Activated naive CD8-positive, alpha-beta T cell treated with anti-CD3 and anti-CD28 coated beads, Interleukin-2, amount 50 U/mL, for 24 hours (primary cell): Measurements from ENCODE around the gene ABCC1.
A peak's percentile ranks its signal among the peaks of the same experiment; 100 is the strongest.

Experiments used
- ATAC-seq: fragments of 150-1000 bp; cut with Tn5 transposase; one replicate; pipeline ENCODE4 v1.10.0; 2021
- DNase-seq: peaks from one replicate; pipeline ENCODE4 v3.0.0; 2021
- H3K27ac Mint-ChIP-seq: one replicate; pipeline ENCODE4 v1.8.0; 2021; ENCODE audit warnings: mild to moderate bottlenecking, mixed read lengths
- H3K27me3 Mint-ChIP-seq: one replicate; pipeline ENCODE4 v1.8.0; 2021; ENCODE audit warnings: mixed read lengths
- H3K36me3 Mint-ChIP-seq: one replicate; pipeline ENCODE4 v1.8.0; 2021; ENCODE audit warnings: low read depth, mixed read lengths
- H3K4me1 Mint-ChIP-seq: one replicate; pipeline ENCODE4 v1.8.0; 2021; ENCODE audit warnings: mixed read lengths
- H3K4me3 Mint-ChIP-seq: one replicate; pipeline ENCODE4 v1.8.0; 2021; ENCODE audit warnings: mild to moderate bottlenecking, moderate library complexity, mixed read lengths
- H3K9me3 Mint-ChIP-seq: one replicate; pipeline ENCODE4 v1.8.0; 2021; ENCODE audit warnings: mixed read lengths

The ABCC1 gene

GRCh38 chr16:15985144-15985543 lies 35.7 kb downstream of the ABCC1 start:
- Mint-ChIP-seq H3K4me3 (no peak overlapping the region), H3K27me3 (no peaks in the 10 kb centered on the region), H3K36me3 (peaks cover 48% of the 10 kb centered on the region), H3K27ac (no peak overlapping the region), H3K4me1 (peaks cover 44% of the 10 kb centered on the region), H3K9me3 (peaks cover 19% of the 10 kb centered on the region)
- ATAC-seq (no peak), DNase-seq (no peak)

GRCh38 chr16:15986261-15986660 lies 36.8 kb downstream of the ABCC1 start:
- Mint-ChIP-seq H3K9me3 (peaks cover 11% of the 10 kb centered on the region), H3K27ac (no peak overlapping the region), H3K4me3 (no peak overlapping the region), H3K4me1 (peaks cover 44% of the 10 kb centered on the region), H3K36me3 (peaks cover 42% of the 10 kb centered on the region), H3K27me3 (no peaks in the 10 kb centered on the region)
- DNase-seq: no peak
- ATAC-seq: no peak

DNA sequence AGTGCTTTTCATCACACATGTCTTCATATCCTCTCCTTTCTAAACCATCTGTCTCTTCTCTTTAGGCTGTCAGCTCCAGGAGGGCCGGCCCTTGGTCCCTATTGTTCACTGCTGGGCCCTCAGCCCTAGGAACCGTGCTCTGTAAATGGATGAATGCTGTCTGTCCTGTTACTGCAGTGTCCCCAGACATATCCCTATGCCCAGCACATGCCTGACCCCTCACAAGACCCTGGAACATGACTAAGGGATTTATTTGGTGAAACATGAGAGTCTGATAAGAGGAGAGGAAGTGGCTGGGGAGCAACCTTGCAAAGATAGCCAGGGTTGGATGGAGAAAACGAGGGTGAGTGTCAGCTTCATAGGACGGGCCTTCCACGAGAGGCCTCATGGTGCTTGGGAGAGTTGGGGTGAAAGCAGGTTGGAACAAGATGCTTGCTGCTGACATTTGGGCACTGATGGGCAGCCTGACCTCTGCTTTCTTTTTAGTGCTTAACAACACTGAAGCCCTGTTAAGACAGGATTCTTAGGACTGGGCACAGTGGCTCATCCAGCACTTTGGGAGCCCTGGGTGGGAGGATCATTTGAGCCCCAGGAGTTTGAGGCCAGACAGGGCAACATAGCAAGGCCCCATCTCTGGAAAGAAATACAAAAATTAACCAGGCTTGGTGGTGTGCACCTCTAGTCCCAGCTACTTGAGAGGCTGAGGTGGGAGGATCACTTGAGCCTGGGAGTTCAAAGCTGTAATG lies 39.0 kb downstream of the ABCC1 start:
- no peaks in the 10 kb centered on the region for H3K27me3 Mint-ChIP-seq
- DNase-seq (no peak), ATAC-seq (no peak)
- H3K4me1 Mint-ChIP-seq: peaks cover 48% of the 10 kb centered on the region
- no peak overlapping the region for H3K4me3 Mint-ChIP-seq
- H3K27ac Mint-ChIP-seq: peak overlapping the region; percentile 60
- peaks cover 30% of the 10 kb centered on the region for H3K36me3 Mint-ChIP-seq
- no peaks in the 10 kb centered on the region for H3K9me3 Mint-ChIP-seq

DNA sequence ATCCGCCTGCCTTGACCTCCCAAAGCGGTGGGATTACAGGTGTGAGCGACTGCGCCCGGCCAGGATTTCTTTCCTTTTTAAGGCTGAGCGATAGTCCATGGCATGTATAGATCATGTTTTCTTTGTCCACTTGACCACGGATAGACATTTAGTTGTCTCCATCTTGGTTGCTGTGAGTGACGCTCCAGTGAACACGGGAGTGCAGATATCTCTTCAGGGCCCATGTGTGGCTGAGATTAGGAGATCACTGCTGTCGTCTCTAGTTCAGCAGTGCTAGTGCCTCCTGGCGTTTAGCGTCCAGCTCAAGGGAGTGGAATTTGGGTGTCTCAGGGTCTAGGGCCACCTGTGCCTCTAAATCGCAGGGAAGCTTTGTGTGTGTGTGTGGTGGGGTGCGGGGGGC lies 41.5 kb downstream of the ABCC1 start:
- ATAC-seq: no peak
- no peak overlapping the region for H3K4me3 Mint-ChIP-seq
- H3K4me1 Mint-ChIP-seq: peaks cover 59% of the 10 kb centered on the region
- H3K27ac Mint-ChIP-seq: no peak overlapping the region
- no peaks in the 10 kb centered on the region for H3K27me3 Mint-ChIP-seq
- DNase-seq: no peak
- H3K9me3 Mint-ChIP-seq: no peaks in the 10 kb centered on the region
- peaks cover 32% of the 10 kb centered on the region for H3K36me3 Mint-ChIP-seq

- Mint-ChIP-seq H3K4me3 (no peak overlapping the region), H3K27me3 (no peaks in the 10 kb centered on the region), H3K36me3 (peaks cover 27% of the 10 kb centered on the region), H3K27ac (peak overlapping the region; percentile 45), H3K4me1 (peaks cover 66% of the 10 kb centered on the region), H3K9me3 (no peaks in the 10 kb centered on the region)
- ATAC-seq (no peak), DNase-seq (no peak)
Observed at GRCh38 chr16:15993128-15993527, 43.7 kb downstream of the ABCC1 start.

DNA sequence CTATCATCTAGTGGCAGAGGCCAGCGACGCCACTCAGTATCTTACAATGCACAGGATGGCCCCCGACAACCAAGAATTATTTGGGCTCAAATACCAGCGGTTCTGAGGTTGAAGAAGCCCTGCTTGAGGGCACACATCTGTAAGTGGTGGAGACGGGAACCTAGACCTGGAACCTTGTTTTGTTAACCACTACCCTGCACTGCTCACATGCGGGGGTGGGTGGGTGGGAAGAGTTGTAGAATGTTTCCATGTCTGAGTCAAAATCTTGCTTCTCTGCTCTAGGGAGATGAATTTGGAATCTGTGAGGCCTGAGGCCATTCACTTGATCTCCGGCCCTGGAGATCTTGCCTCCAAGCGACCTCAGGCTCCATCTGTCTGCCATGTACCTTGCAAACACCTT lies 44.1 kb downstream of the ABCC1 start:
- H3K9me3 Mint-ChIP-seq: no peaks in the 10 kb centered on the region
- H3K27me3 Mint-ChIP-seq: no peaks in the 10 kb centered on the region
- H3K27ac Mint-ChIP-seq: peak overlapping the region; percentile 45
- no peak overlapping the region for H3K4me3 Mint-ChIP-seq
- H3K36me3 Mint-ChIP-seq: peaks cover 24% of the 10 kb centered on the region
- ATAC-seq: peak; percentile 13
- no peak for DNase-seq
- H3K4me1 Mint-ChIP-seq: peaks cover 66% of the 10 kb centered on the region

DNA sequence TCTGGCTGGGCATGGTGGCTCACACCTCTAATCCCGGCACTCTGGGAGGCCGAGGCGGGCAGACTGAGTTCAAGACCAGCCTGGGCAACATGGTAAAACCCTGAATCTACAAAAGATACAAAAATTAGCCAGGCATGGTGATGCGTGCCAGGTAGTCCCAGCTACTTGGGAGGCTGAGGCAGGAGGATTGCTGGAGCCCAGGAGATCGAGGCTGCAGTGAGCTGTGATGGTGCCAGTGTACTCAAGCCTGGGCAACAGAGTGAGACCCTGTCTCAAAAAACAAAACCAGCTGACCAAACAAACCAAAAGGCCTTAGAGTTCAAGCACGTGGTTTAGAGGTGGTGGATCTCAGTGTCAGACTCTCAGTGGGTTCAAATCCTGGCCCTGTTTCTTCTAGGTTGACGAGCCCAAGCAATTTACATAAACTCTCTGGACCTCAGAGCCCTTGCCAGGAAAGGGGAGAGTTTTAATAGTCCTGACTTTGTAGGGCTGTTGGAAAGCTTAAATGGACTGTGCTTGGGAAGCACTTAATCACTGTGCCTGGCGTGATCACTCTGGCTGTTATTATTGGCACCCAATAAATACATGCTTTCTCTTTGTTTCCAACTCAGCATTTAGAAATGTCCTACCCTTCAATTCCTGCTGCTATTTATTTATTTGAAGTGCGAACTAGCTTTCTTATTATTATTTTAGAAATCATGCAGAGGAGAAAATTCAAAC lies 44.7 kb downstream of the ABCC1 start:
- no peak overlapping the region for H3K4me3 Mint-ChIP-seq
- no peaks in the 10 kb centered on the region for H3K27me3 Mint-ChIP-seq
- H3K9me3 Mint-ChIP-seq: no peaks in the 10 kb centered on the region
- no peak for DNase-seq
- no peak for ATAC-seq
- peaks cover 24% of the 10 kb centered on the region for H3K36me3 Mint-ChIP-seq
- peaks cover 65% of the 10 kb centered on the region for H3K4me1 Mint-ChIP-seq
- H3K27ac Mint-ChIP-seq: no peak overlapping the region

GRCh38 chr16:15996432-15997109 lies 47.2 kb downstream of the ABCC1 start:
- ATAC-seq (no peak), DNase-seq (no peak)
- Mint-ChIP-seq H3K9me3 (no peaks in the 10 kb centered on the region), H3K27ac (peak overlapping the region; percentile 25), H3K4me3 (no peak overlapping the region), H3K27me3 (no peaks in the 10 kb centered on the region), H3K36me3 (peaks cover 24% of the 10 kb centered on the region), H3K4me1 (peaks cover 62% of the 10 kb centered on the region)

DNA sequence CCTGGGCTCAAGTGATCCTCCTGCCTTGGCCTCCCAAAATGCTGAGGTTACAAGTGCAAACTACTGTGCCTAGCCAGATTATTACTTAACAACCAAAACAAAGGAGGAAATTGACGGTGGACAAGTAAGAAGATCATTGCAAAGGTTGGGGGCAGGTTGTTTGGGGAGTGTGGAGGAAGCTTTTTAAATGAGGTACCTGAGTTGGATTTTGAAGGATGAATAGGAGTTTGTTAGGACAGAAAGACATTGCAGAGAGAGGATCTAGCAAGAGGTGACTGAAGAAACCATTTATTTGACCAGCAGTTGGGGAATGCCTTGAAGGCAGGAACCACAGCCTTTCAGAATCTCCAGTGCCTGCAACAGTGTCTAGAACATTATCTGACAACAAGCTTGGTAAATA lies 51.3 kb downstream of the ABCC1 start:
- Mint-ChIP-seq H3K9me3 (peaks cover 6% of the 10 kb centered on the region), H3K27ac (no peak overlapping the region), H3K4me1 (peaks cover 43% of the 10 kb centered on the region), H3K36me3 (peaks cover 13% of the 10 kb centered on the region), H3K4me3 (no peak overlapping the region), H3K27me3 (no peaks in the 10 kb centered on the region)
- ATAC-seq (no peak), DNase-seq (no peak)

GRCh38 chr16:16001596-16002255 lies 52.3 kb downstream of the ABCC1 start:
- no peak overlapping the region for H3K4me3 Mint-ChIP-seq
- H3K4me1 Mint-ChIP-seq: peaks cover 45% of the 10 kb centered on the region
- no peak overlapping the region for H3K27ac Mint-ChIP-seq
- H3K9me3 Mint-ChIP-seq: peaks cover 6% of the 10 kb centered on the region
- no peaks in the 10 kb centered on the region for H3K27me3 Mint-ChIP-seq
- ATAC-seq (no peak), DNase-seq (no peak)
- H3K36me3 Mint-ChIP-seq: peaks cover 13% of the 10 kb centered on the region

DNA sequence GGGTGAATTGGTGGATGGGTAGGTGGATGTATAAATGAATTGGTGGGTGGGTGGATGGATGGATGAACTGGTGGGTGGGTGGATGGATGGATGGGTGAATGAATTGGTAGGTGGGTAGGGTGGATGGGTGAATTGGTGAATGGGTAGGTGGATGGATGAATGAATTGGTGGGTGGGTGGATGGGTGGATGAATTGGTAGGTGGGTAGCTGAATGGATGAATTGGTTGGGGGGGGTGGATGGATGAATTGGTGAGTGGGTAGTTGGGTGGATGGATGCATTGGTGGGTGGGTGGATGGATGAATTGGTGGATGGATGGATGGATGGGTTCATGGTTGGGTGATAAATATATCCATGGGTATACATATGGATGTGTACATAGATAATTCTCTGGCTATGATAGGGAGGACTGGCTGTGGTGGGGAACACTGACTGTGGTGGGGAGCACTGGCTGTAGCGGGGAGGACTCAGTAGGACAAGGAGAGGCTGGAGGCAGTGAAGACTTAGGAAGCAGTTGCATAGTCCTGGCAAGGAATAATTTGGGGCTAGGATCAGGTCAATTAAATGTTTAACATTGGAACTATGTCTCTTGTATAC lies 54.4 kb downstream of the ABCC1 start:
- ATAC-seq (no peak), DNase-seq (no peak)
- H3K4me1 Mint-ChIP-seq: peaks cover 39% of the 10 kb centered on the region
- H3K9me3 Mint-ChIP-seq: peaks cover 6% of the 10 kb centered on the region
- H3K27me3 Mint-ChIP-seq: no peaks in the 10 kb centered on the region
- H3K4me3 Mint-ChIP-seq: no peak overlapping the region
- no peak overlapping the region for H3K27ac Mint-ChIP-seq
- H3K36me3 Mint-ChIP-seq: peaks cover 25% of the 10 kb centered on the region

- peaks cover 6% of the 10 kb centered on the region for H3K9me3 Mint-ChIP-seq
- peaks cover 40% of the 10 kb centered on the region for H3K4me1 Mint-ChIP-seq
- ATAC-seq (no peak), DNase-seq (no peak)
- no peak overlapping the region for H3K27ac Mint-ChIP-seq
- H3K4me3 Mint-ChIP-seq: no peak overlapping the region
- H3K27me3 Mint-ChIP-seq: no peaks in the 10 kb centered on the region
- H3K36me3 Mint-ChIP-seq: peaks cover 29% of the 10 kb centered on the region
Observed at GRCh38 chr16:16004314-16004749, 54.9 kb downstream of the ABCC1 start.

DNA sequence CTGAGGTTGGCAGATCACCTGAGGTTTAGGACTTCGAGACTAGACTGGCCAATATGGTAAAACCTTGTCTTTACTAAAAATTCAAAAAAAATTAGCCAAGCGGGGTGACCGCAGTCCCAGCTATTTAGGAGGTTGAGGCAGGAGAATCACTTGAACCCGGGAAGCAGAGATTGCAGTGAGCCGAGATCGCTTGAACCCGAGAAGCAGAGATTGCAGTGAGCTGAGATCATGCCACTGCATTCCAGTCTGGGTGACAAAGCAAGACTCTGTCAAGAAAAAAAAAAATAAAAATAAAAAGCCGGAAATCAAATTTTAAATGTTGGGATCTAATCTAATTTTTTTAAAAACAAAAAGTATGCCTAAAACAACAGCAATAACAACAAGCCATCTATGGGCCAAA lies 56.3 kb downstream of the ABCC1 start:
- DNase-seq (no peak), ATAC-seq (no peak)
- H3K9me3 Mint-ChIP-seq: peaks cover 6% of the 10 kb centered on the region
- H3K4me3 Mint-ChIP-seq: no peak overlapping the region
- H3K4me1 Mint-ChIP-seq: peaks cover 38% of the 10 kb centered on the region
- no peak overlapping the region for H3K27ac Mint-ChIP-seq
- H3K27me3 Mint-ChIP-seq: no peaks in the 10 kb centered on the region
- peaks cover 42% of the 10 kb centered on the region for H3K36me3 Mint-ChIP-seq

- peak overlapping the region; percentile 81 for H3K27ac Mint-ChIP-seq
- peaks cover 31% of the 10 kb centered on the region for H3K4me1 Mint-ChIP-seq
- H3K36me3 Mint-ChIP-seq: peaks cover 40% of the 10 kb centered on the region
- DNase-seq (no peak), ATAC-seq (no peak)
- H3K9me3 Mint-ChIP-seq: peaks cover 6% of the 10 kb centered on the region
- peak overlapping the region; percentile 13 for H3K4me3 Mint-ChIP-seq
- H3K27me3 Mint-ChIP-seq: no peaks in the 10 kb centered on the region
Observed at GRCh38 chr16:16006650-16007049, 57.2 kb downstream of the ABCC1 start.
